Ovary (tissue), 9 donors: ENCODE results near the gene OR6Q1. TPM values are rescaled to one million over a fixed set of nuclear protein-coding genes. Genes with fewer than 3 reads are reported as not detected.

Experiments
- DNase-seq, 5 donors: peaks; one replicate each; pipeline ENCODE4 v3.0.0-alpha.2; 2019 to 2020
- H3K27ac ChIP-seq, 2 donors: fragments of 200-600 bp; one replicate each; pipeline versions ENCODE4 v1.5.1 to v1.8.0; 2019 to 2022
- H3K27me3 ChIP-seq: fragments of 200-600 bp; one replicate; pipeline ENCODE4 v1.8.0; 2022
- H3K36me3 ChIP-seq: fragments of 200-600 bp; sonication (generic); one replicate; pipeline ENCODE4 v1.5.1; 2019
- H3K4me1 ChIP-seq: one replicate; pipeline ENCODE4 v1.8.1; 2013; ENCODE audit warnings: mild to moderate bottlenecking, moderate library complexity; ENCODE audit not compliant: insufficient read depth
- H3K4me3 ChIP-seq: fragments of 200-600 bp; sonication (generic); one replicate; pipeline ENCODE4 v1.5.1; 2017
- H3K9me3 ChIP-seq, 2 donors: fragments of 200-600 bp in 1 of 2; sonication (generic) in 1 of 2; one replicate each; pipeline versions ENCODE4 v1.5.1 to v1.8.1; 2013 to 2019; ENCODE audit warnings: mild to moderate bottlenecking in 1 of 2, moderate library complexity in 1 of 2
- CTCF ChIP-seq, 3 donors: fragments of 450-650 bp in 2 of 3; fragments of 200-600 bp in 1 of 3; IDR thresholded peaks; one replicate each; pipeline versions ENCODE4 v1.5.1 to v1.8.0; 2016 to 2022; ENCODE audit warnings: antibody characterized with exemption in 3 of 3, mild to moderate bottlenecking in 1 of 3
- EP300 ChIP-seq: sonication (generic); formaldehyde crosslinking; IDR thresholded peaks from one replicate; pipeline ENCODE4 v1.6.1; 2017; ENCODE audit warnings: antibody characterized with exemption
- POLR2A ChIP-seq: fragments of 450-650 bp; IDR thresholded peaks from one replicate; pipeline ENCODE4 v1.6.1; 2017; ENCODE audit warnings: antibody characterized with exemption, mild to moderate bottlenecking, moderate library complexity
- WGBS, 3 donors: extraction: QIAGEN DNeasy Blood & Tissue Kit in 1 of 3; methylation state at CpG; one replicate each; pipeline versions ENCODE4 v1.1.5 to v1.1.7; 2013 to 2017; 5-methylcytosine and 5-hydroxymethylcytosine counted together
- intact Hi-C, 4 donors: fragments of 100-400 bp; cut with DNase I; formaldehyde crosslinking; loops; one replicate each; pipeline versions ENCODE4 v1.11.0 to v1.15.1; 2022 to 2023
- polyA plus RNA-seq, 2 donors: library from polyadenylated mRNA; stranded (reverse); fragments of 200-250 nt in 1 of 2; fragments of 350-450 nt in 1 of 2; fragmentation: Illumina TruSeq in 1 of 2; extraction: RNeasy Lipid Tissue Mini Kit (QIAGEN cat#74804) in 1 of 2; gene quantifications; one replicate each; pipeline ENCODE4 v1.2.3, GENCODE V29; 2013 to 2014
- total RNA-seq, 7 donors: library from RNA; depleted of rRNA in 2 of 7; stranded (reverse); fragments of >200 nt in 2 of 7; fragmentation: NEBNext Ultra II Directional in 3 of 7; extraction: Animal tissue kit (Norgen Biotek cat#: 25700) in 3 of 7; gene quantifications; one replicate each; pipeline versions ENCODE4 v1.1.0 to v1.2.4, GENCODE V29; 2016 to 2023
- donor health status: DM: no; HTN: no; CAD: no; lungs with moderate emphysema.
- donor health status: DM: no; HTN: no; CAD: no.
- donor health status: Bipolar disorder and iron deficiency.
- donor health status: DM: yes; HTN: yes; CAD: no.
- donor health status: DM: no; HTN: no; CAD: no.
- donor health status: DM: yes; HTN: yes; CAD: no.

The OR6Q1 gene
- total and polyA plus RNA-seq, 9 donors: not detected

GRCh38 chr11:58046231-58046630 is 15.5 kb downstream of the OR6Q1 start:
- H3K27me3 ChIP-seq: no peaks in the 10 kb centered on the region
- H3K36me3 ChIP-seq: no peaks in the 10 kb centered on the region
- no peak overlapping the region for H3K27ac ChIP-seq
- H3K4me1 ChIP-seq: no peaks in the 10 kb centered on the region
- no peak for DNase-seq
- intact Hi-C loops: no loop called here
- H3K9me3 ChIP-seq: no peaks in the 10 kb centered on the region
- no peak for TF ChIP-seq EP300
- no peak overlapping the region for H3K4me3 ChIP-seq
- 32 to 50% (median 45%) methylated on average over 3 of the region's 3 CpGs for WGBS, 3 donors

GRCh38 chr11:58047818-58048217 is 17.1 kb downstream of the OR6Q1 start:
- H3K9me3 ChIP-seq: no peaks in the 10 kb centered on the region
- H3K27ac ChIP-seq: no peak overlapping the region
- intact Hi-C loops: no loop called here
- no peak for TF ChIP-seq CTCF (IDR thresholded peaks at IDR 0.05)
- TF ChIP-seq POLR2A: no peak
- TF ChIP-seq EP300: no peak
- H3K4me1 ChIP-seq: no peaks in the 10 kb centered on the region
- H3K27me3 ChIP-seq: no peaks in the 10 kb centered on the region
- no peak for DNase-seq
- H3K4me3 ChIP-seq: no peak overlapping the region
- 86 to 93% (median 88%) methylated on average over 3 of the region's 3 CpGs for WGBS, 3 donors
- H3K36me3 ChIP-seq: no peaks in the 10 kb centered on the region

- 98 to 100% (median 100%) methylated on average over 1 of the region's 1 CpG for WGBS, 3 donors
- no peaks in the 10 kb centered on the region for H3K9me3 ChIP-seq
- H3K36me3 ChIP-seq: no peaks in the 10 kb centered on the region
- peaks cover 3% of the 10 kb centered on the region for H3K4me1 ChIP-seq
- no peaks in the 10 kb centered on the region for H3K27me3 ChIP-seq
- intact Hi-C loops: no loop called here
- TF ChIP-seq CTCF (IDR thresholded peaks at IDR 0.05) (no peak), EP300 (no peak), POLR2A (no peak)
- no peak overlapping the region for H3K4me3 ChIP-seq
- DNase-seq: no peak
- no peak overlapping the region for H3K27ac ChIP-seq
Observed at GRCh38 chr11:58055806-58056401, 25.2 kb downstream of the OR6Q1 start.

GRCh38 chr11:58057481-58057880 is 26.7 kb downstream of the OR6Q1 start:
- H3K36me3 ChIP-seq: no peaks in the 10 kb centered on the region
- H3K9me3 ChIP-seq: no peaks in the 10 kb centered on the region
- H3K4me1 ChIP-seq: peaks cover 3% of the 10 kb centered on the region
- intact Hi-C loops: no loop called here
- H3K27ac ChIP-seq: no peak overlapping the region
- TF ChIP-seq POLR2A (no peak), CTCF (IDR thresholded peaks at IDR 0.05) (no peak), EP300 (no peak)
- H3K4me3 ChIP-seq: no peak overlapping the region
- H3K27me3 ChIP-seq: no peaks in the 10 kb centered on the region
- DNase-seq: no peak
- WGBS, 3 donors: 72 to 76% (median 73%) methylated on average over 3 of the region's 3 CpGs

GRCh38 chr11:58058276-58059006 is 27.7 kb downstream of the OR6Q1 start:
- H3K4me3 ChIP-seq: no peak overlapping the region
- H3K9me3 ChIP-seq: no peaks in the 10 kb centered on the region
- H3K4me1 ChIP-seq: peaks cover 3% of the 10 kb centered on the region
- DNase-seq: no peak
- no peak for TF ChIP-seq CTCF (IDR thresholded peaks at IDR 0.05)
- TF ChIP-seq POLR2A: no peak
- TF ChIP-seq EP300: no peak
- intact Hi-C loops: no loop called here
- no peak overlapping the region for H3K27ac ChIP-seq
- no peaks in the 10 kb centered on the region for H3K27me3 ChIP-seq
- no peaks in the 10 kb centered on the region for H3K36me3 ChIP-seq
- 52 to 61% (median 60%) methylated on average over 13 of the region's 13 CpGs for WGBS, 3 donors
